Upper lobe of left lung (tissue), 4 donors: ENCODE data around the gene LIPT1.

Experiments
- EP300 ChIP-seq, 4 donors: sonication (generic); formaldehyde crosslinking; IDR thresholded peaks; one replicate each; pipeline ENCODE4 v1.5.1; 2017; ENCODE audit warnings: antibody characterized with exemption in 4 of 4, control low read depth in 2 of 4
- TF ChIP-seq, protein P1 (sequence below), 6 experiments: fragments of 450-650 bp in 4 of 6; fragments of 200-600 bp in 2 of 6; sonication (generic) in 2 of 6; IDR thresholded peaks; one replicate each; pipeline ENCODE4 v1.5.1; 2016 to 2019; ENCODE audit warnings: antibody characterized with exemption in 6 of 6

DNA sequence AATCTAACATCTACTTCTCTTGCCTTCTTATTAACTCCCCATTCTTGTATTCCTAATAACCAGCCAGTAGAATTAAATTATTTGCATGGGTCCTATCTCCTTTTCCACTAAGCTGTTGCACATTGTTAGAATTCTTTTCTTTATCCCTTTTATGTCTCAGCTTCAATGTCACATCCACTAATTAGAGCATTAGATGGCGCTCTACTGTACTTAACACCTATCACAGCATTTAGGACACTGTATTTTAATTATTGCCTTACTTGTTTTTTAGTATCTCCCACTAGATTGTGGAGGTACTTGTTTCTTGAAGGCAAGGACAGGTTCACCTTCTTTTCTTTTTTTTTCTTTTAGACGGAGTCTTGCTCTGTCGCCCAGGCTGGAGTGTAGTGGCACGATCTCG, 3.8 kb downstream of the LIPT1 start:
- TF ChIP-seq EP300 (IDR thresholded peaks at IDR 0.05), result no peak
- TF ChIP-seq, protein P1, sequence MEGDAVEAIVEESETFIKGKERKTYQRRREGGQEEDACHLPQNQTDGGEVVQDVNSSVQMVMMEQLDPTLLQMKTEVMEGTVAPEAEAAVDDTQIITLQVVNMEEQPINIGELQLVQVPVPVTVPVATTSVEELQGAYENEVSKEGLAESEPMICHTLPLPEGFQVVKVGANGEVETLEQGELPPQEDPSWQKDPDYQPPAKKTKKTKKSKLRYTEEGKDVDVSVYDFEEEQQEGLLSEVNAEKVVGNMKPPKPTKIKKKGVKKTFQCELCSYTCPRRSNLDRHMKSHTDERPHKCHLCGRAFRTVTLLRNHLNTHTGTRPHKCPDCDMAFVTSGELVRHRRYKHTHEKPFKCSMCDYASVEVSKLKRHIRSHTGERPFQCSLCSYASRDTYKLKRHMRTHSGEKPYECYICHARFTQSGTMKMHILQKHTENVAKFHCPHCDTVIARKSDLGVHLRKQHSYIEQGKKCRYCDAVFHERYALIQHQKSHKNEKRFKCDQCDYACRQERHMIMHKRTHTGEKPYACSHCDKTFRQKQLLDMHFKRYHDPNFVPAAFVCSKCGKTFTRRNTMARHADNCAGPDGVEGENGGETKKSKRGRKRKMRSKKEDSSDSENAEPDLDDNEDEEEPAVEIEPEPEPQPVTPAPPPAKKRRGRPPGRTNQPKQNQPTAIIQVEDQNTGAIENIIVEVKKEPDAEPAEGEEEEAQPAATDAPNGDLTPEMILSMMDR (IDR thresholded peaks at IDR 0.05), result no peak
